C4-2B (cell line): ENCODE data around the gene FOXN4.

Source experiments
- H3K27ac ChIP-seq: fragments of 450-650 bp; 2 replicates; pipeline ENCODE4 v1.5.1; 2017
- ZFX ChIP-seq: fragments of 450-650 bp; IDR thresholded peaks from 2 replicates; pipeline ENCODE4 v1.6.1; 2017
- TF ChIP-seq, protein P1 (sequence below): fragments of 450-650 bp; conservative IDR thresholded peaks from 2 replicates; pipeline ENCODE4 v1.5.1; 2017; ENCODE audit warnings: mild to moderate bottlenecking

Gene FOXN4

DNA sequence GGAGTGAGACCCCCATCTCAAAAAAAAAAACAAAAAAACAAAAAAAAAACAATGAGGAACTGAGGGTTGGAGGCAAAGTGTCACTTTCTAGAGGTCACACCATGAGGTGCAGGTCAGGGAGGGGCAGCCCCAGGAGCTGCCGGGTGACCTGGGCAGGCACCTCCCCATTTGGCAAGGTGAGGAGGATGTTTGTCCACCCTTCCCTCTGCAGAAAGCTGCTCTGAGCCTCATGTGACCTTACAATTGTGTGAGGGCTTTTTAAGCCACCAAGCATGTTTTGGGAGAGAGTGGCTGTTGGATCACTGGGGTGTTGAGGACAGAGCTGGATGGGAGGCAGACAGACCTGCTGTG is 49.6 kb downstream of the FOXN4 start:
- H3K27ac ChIP-seq, result no peak overlapping the region
- TF ChIP-seq ZFX, result no peak
- TF ChIP-seq, protein P1, sequence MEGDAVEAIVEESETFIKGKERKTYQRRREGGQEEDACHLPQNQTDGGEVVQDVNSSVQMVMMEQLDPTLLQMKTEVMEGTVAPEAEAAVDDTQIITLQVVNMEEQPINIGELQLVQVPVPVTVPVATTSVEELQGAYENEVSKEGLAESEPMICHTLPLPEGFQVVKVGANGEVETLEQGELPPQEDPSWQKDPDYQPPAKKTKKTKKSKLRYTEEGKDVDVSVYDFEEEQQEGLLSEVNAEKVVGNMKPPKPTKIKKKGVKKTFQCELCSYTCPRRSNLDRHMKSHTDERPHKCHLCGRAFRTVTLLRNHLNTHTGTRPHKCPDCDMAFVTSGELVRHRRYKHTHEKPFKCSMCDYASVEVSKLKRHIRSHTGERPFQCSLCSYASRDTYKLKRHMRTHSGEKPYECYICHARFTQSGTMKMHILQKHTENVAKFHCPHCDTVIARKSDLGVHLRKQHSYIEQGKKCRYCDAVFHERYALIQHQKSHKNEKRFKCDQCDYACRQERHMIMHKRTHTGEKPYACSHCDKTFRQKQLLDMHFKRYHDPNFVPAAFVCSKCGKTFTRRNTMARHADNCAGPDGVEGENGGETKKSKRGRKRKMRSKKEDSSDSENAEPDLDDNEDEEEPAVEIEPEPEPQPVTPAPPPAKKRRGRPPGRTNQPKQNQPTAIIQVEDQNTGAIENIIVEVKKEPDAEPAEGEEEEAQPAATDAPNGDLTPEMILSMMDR, result no peak

DNA sequence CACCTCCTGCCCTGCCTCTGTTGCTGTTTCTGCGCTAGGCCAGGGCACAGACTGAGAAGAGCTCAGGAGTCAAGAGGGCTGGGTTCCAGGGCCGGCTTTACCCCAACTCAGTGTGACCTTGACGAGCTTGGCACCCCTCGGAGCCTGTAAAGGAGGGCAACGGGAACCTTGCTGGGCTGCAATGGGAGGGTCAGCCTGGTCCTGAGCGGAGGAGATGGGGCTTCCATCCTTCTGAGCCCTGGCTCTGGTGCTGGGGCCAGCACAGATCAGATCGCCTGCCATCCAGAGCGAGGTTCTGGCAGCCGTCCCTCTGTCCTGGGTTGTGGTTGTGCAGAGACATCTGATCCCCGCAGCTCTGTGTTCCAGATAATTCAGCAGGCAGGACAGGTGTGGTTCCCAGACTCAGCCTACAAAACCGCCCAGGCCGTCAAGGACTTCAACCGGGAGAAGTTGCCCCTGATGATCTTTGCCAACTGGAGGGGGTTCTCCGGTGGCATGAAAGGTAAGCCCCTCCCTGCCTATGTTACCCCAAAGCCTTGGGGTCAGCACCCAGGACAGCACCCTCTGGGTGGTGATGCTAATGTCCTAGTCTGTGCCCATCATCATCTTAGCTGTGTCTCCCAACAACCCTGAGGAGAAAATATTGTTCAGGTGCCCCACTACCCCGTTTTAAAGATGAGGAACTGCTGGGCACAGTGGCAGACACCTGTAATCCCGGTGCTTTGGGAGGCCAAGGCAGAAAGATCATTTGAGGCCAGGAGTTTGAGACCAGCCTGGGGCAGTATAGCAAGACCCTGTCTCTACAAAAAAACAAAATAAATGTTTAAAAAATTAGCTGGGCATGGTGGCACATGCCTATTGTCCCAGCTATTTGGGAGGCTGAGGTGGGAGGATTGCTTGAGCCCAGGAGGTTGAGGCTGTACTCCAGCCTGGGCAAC is 50.2 kb downstream of the FOXN4 start:
- H3K27ac ChIP-seq, result no peak overlapping the region
- TF ChIP-seq, protein P1, result no peak
- no peak for TF ChIP-seq ZFX

DNA sequence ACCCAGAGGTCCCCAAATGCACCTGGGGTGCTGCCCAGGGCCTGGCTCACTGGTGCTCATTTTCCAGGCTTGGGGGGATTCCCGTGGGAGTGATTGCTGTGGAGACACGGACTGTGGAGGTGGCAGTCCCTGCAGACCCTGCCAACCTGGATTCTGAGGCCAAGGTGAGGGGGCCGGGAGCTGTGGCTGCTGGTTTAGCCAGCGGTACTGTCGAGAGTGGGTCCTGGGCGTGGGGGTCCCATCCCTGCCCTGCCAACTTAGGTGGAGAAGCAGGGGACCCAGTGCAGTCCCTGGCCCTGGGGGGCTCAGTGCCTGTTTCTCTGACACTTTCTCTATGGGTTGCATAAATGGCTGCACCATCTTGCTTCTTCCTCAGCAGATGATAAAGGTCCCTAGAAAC is 50.9 kb downstream of the FOXN4 start:
- no peak overlapping the region for H3K27ac ChIP-seq
- TF ChIP-seq, protein P1, result no peak
- no peak for TF ChIP-seq ZFX

- no peak overlapping the region for H3K27ac ChIP-seq
- TF ChIP-seq, protein P1, result no peak
- no peak for TF ChIP-seq ZFX
These were observed 53.1 kb downstream of the FOXN4 start for GRCh38 chr12:109256011-109256410.

DNA sequence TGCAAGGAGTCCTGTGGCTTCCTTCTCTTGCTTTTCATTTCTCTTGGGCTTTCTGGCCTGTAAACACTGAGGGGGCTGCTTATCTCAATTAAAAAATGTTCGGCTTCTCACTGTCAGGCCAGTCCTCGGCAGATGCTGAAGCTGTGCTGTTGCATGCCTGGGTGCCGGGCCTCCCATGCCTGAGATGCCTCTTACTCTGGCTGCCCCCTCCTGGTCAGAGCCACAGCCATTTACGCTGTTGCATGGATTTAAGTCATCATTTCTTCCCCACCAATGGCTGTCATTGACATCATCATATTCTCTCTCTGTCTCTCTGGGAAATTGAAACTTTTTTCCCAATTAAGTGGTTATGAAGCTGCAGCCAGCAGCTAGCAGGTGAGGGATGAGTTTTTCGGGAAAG is 53.7 kb downstream of the FOXN4 start:
- H3K27ac ChIP-seq, result no peak overlapping the region
- TF ChIP-seq, protein P1, result no peak
- TF ChIP-seq ZFX, result no peak

GRCh38 chr12:109253913-109254544 is 55.1 kb downstream of the FOXN4 start:
- H3K27ac ChIP-seq, result no peak overlapping the region
- TF ChIP-seq, protein P1, result no peak
- no peak for TF ChIP-seq ZFX

DNA sequence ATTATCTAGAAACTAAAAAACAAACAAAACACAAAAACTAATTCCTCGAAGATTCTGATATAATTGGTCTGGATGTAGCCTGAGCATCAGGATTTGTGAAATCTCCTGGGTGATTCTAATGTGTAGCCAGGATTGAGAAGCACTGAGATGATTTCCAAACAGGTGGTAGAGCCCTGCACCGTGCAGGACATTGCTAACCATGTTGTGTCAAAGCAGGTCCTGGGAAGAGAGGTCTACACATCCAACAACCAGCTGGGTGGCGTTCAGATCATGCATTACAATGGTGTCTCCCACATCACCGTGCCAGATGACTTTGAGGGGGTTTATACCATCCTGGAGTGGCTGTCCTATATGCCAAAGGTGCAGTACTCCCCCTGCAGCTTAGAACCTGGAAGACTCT is 56.3 kb downstream of the FOXN4 start:
- no peak overlapping the region for H3K27ac ChIP-seq
- no peak for TF ChIP-seq ZFX
- TF ChIP-seq, protein P1, result no peak
